HG03558 (cell line): ENCODE measurements around the gene PTBP3.
"Not testable (repeated sequence)": the region's sequence is repeated elsewhere in the genome, so short reads cannot be mapped to it uniquely, and the experiment has no call there.

ENCODE experiments used
- ATAC-seq: cut with Tn5 transposase; IDR thresholded peaks from one replicate; pipeline ENCODE4 v1.9.1; 2021; ENCODE audit warnings: moderate number of reproducible peaks; ENCODE audit not compliant: unreplicated experiment; ENCODE audit errors: extremely low read depth

Gene PTBP3

DNA sequence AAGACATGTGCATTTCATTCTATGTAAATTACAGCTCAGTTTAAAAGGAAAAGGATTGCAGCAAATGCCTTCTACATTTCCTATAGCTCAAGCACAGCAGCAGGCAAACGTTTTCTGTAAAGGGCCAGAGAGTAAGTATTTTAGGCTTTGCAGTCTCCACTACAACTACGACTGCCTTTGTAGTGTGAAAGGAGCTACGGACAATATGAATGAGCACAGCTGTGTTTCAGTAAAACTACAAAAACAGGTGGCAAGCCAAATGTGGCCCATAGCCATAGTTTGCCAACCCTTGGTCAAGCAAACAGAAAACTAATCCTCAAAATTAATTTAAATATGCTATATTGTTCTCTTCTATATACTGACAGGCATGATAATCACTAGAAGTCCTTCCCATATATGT lies 7.2 kb downstream of the PTBP3 start:
- ATAC-seq: no peak

DNA sequence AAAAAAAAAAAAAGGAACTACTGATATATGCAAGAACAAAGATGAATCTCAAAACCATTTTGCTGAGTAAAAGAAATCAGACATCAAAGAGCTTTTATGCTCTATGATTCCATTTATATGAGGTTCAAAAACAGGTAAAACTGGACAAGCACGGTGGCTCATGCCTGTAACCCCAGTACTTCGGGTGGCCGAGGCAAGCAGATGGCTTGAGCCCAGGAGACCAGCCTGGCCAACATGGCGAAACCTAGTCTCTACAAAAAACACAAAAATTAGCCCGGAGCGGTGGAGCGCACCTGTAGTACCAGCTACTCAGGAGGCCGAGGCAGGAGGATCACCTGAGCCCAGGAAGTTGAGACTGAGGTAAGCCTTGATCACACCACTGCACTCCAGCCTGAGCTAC lies 7.8 kb downstream of the PTBP3 start:
- ATAC-seq: no peak

DNA sequence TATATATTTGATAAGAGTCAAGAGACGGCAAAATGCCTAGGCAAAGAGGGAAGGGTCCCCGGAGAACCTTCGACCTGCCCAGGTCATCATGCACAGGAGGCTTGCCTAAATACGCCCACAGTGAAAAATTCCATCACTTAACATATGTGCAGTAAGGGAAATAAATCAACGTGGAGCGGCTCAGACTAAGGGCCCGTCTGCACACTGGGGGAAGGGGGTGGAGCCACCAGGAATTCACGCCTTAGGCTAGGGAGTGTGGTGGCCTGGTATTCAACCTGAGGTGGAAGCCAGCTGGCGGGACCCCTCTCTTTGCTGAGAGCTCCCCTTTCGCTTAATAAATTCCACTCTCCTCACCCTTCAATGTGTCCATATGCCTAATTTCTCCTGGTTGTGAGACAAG lies 8.3 kb downstream of the PTBP3 start:
- ATAC-seq: no peak

- no peak for ATAC-seq
These were observed 10.0 kb downstream of the PTBP3 start for GRCh38 chr9:112323378-112323854.

- ATAC-seq: no peak
These were observed 10.6 kb downstream of the PTBP3 start for GRCh38 chr9:112322701-112323377.

DNA sequence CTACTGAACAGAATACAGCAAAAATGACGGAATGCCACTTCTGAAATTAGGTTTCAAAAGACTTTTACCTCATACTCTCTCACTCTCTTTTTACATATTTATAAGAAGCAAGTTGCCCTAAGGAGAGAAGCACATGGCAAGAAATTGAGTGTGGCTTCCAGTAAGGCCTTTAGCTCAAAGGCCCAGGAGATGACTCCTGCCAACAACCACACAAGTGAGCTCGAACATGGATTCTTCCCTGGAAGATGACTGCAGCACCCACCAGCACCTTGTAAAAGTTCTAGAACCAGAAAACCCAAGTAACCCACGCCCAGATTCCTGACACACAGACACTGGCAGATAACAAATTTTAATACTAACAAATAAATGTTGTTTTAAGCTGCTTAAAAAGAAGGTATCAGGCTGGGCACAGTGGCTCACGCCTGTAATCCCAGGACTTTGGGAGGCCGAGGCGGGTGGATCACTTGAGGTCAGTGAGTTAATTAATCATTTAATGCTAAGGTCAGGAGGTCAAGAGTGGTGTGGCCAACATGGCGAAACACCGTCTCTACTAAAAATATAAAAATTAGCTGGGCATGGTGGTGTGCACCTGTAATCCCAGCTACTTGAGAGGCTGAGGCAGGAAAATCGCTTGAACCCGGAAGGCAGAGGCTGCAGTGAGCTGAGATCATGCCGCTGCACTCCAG lies 17.0 kb downstream of the PTBP3 start:
- no peak for ATAC-seq

DNA sequence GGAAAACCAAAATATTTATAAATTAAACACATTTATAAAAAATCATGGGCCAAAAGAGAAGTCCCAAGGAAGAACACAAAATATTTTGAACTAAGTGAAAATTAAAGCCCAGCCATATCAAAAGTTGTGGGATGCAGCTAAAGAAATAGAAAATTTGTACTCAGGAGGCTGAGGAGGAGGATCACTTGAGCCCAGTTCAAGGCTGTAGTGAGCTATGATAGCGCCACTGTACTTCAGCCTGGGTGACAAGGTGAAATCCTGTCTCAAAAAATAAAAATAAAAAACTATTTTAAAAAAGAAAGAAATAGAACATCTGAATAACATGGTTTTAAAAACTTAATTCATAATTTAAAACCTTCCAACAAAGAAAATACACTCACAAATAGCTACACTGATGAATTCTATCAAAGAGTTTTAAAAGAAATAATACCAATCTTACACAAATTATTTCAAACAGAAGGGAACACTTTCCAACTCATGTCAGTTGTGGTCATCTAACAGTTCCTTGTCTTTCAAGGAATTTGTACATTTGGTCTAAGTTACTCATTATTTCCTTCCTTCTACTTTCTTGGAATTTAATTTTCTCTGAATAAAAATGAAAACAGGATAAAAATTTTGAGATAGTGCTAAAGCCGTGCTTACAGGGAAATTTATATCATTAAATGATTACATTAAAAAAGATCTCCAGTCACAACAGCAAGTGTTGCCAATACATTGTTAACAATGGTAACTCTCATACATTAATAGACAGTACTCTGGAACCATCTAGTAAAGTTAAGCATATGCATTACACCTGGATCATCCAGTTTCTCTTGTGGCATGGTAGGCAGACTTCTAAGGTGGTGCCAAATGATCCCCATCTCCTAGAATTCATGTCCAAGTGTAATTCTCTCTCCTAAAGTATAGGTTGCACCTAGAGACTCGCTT lies 17.8 kb downstream of the PTBP3 start:
- no peak for ATAC-seq

DNA sequence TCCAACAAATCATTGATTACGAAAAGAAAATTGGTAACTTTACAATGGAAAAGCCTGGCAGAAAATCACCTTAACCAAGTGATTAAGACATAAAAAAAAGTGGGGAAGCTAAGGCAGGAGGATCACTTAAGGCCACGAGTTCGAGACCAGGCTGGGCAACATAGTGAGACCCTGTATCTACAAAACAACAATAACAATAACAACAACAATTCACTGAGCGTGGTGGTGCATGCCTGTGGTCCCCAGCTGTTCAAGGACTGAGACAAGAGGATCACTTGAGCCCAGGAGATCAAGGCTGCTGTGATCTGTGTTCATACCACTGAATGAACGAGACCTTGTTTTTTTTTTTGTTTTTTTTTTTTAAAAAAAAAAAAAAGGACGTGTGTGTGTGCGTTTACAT lies 21.3 kb downstream of the PTBP3 start:
- no peak for ATAC-seq

GRCh38 chr9:112311497-112311896 lies 21.9 kb downstream of the PTBP3 start:
- ATAC-seq: no peak

DNA sequence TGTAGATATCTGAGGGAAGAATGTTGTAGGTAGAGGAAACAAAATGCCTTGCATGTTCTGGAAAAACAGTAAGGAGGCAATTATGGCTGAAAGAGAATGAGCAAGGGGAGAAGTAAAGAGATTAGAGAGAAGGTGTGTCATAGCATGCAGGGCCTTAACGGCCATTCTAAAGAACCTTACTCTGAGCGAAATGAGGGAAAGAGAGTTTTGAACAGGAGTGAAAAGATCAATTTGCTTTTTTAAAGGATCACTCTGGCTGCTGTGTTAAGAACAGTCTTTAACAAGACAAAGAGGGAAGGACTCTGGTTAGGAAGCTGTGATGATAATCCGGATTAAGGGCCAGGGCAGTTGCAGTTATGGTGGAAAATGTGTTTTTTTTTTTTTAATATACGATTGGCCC lies 22.6 kb downstream of the PTBP3 start:
- ATAC-seq: no peak

DNA sequence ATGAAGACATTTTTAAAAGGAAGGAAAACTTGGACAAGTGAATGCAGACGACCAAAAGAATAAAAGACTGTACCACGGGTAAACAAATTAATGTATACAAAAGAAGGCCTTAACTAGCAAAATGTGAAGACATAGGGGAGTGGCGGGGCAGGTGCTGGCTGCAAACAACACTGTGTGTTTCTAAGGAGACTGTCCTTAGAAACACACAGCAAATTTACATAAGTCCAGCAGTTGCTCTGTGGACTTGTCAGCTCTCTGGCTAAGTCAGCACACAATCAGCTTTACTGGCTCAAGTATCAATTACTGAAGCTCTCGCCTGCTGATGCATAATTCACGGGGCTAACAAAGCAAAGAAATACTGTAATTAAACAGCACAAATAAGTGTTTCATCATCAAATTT lies 24.8 kb downstream of the PTBP3 start:
- no peak for ATAC-seq

DNA sequence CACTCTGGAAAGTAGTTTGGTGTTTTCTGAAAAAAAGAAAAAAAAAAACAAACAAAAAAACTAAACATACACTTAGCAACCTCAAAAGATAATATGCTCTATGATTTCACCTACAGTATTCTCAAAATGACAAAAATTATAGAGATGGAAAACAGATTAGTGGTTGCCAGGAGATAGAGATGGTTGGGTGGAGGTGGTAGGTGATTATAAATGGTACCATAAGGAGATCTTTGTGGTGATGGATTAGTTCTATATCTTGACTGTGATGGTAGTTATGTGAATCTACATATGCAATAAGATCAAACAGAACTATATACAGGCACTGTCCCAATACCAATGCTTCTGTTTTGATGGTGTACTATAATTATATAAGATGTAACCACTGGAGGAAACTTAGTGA lies 32.0 kb downstream of the PTBP3 start:
- no peak for ATAC-seq

DNA sequence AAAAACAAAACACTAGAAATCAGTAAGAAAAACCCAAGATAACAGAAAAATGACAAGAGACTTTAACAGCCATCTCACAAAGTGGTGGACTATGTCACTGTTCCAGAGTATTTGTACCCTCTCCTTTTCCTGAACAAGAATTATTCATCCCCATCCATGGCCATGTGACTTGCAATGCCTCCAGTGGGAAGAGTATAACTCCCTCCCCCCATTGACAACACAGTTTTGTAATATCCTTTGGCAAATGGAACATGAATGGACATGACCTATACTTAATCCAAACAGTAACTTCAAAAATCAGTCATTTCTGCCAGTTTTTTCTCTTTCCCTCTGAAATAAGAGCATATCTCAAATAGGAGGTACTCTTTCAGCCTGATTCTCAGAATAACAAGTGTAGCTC lies 33.9 kb downstream of the PTBP3 start:
- ATAC-seq: no peak

GRCh38 chr9:112296929-112297328 lies 36.5 kb downstream of the PTBP3 start:
- ATAC-seq: no peak

GRCh38 chr9:112295174-112295573 lies 38.2 kb downstream of the PTBP3 start:
- no peak for ATAC-seq

DNA sequence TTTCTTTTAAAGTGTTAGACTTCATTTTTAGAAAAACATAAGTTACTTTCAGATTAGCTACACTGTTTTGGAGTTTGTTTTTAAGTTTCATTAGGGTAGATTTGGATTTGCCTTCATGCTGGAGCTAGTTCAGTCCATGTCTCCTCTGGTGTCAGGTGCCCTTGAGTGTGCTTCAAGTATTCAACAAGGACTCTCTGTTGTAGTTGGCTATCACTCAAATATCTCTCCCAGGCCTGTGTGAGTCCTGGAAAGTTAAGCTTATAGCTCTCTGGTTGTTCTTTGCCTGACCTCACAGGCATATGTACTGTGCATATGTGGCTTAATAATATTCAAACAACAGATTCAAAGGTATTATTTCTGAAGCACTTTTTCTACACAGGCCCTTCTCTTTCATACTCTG lies 45.4 kb downstream of the PTBP3 start:
- ATAC-seq: no peak

GRCh38 chr9:112286926-112287325 lies 46.5 kb downstream of the PTBP3 start:
- ATAC-seq: no peak

GRCh38 chr9:112285056-112285455 lies 48.4 kb downstream of the PTBP3 start:
- ATAC-seq: no peak

DNA sequence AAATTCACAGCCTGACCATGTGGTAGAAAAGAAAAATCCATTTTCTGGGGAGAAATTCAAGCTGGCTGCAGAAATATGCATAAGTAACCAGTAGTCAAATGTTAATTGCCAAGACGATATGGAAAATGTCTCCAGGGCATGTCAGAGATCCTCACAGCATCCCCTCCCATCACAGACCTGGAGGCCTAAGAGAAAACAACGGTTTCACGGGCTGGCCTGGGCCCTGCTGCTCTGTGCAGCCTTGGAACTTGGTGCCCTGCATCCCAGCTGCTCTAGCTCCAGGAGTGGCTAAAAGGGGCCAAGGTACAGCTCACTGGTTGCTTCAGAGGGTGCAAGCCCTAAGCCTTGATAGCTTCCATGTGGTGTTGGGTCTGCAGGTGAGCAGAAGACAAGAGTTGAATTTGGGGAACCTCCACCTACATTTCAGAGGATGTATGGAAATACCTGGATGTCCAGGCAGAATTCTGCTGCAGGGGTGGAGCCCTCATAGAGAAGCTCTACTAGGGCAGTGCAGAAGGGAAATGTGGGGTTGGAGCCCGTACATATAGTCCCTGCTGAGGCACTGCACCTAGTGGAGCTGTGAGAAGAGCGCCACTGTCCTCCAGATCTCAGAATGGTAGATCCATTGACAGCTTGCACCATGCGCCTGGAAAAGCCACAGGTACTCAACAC lies 49.7 kb downstream of the PTBP3 start:
- ATAC-seq: no peak

DNA sequence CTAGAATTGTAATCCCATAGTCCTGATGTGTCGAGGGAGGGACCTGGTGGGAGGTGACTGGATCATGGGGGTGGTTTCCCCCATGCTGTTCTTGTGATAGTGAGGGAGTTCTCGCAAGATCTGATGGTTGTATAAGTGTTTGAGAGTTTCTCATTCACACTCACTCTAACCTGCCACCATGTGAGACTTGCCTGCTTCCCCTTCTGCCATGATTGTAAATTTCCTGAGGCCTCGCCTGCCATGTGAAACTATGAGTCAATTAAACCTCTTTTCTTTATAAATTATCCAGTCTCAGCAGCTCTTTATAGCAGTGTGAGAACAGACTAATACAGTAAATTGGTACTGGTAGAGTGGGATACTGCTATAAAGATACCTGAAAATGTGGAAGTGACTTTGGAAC lies 50.6 kb downstream of the PTBP3 start:
- ATAC-seq: not testable (repeated sequence)
